Sigmoid colon (tissue), 7 donors: ENCODE data around the gene LAG3. TPM values are rescaled to one million over a fixed set of nuclear protein-coding genes. Genes with fewer than 3 reads are reported as not detected.

Experiments used
- DNase-seq: peaks from one replicate; pipeline ENCODE4 v3.0.0-alpha.2; 2019
- H3K27ac ChIP-seq, 4 donors: fragments of 200-600 bp; sonication (generic); one replicate each; pipeline ENCODE4 v1.5.1; 2016 to 2019; ENCODE audit warnings: mild to moderate bottlenecking in 1 of 4
- H3K27me3 ChIP-seq, 3 donors: fragments of 200-600 bp; sonication (generic); one replicate each; pipeline ENCODE4 v1.5.1; 2019; ENCODE audit warnings: mild to moderate bottlenecking in 1 of 3
- H3K36me3 ChIP-seq, 4 donors: fragments of 200-600 bp; sonication (generic); one replicate each; pipeline ENCODE4 v1.5.1; 2016 to 2019
- H3K4me1 ChIP-seq, 4 donors: fragments of 200-600 bp; sonication (generic); one replicate each; pipeline ENCODE4 v1.5.1; 2017 to 2019
- H3K4me3 ChIP-seq, 4 donors: fragments of 200-600 bp; sonication (generic); one replicate each; pipeline ENCODE4 v1.5.1; 2017 to 2019; ENCODE audit warnings: mild to moderate bottlenecking in 2 of 4, moderate library complexity in 1 of 4
- H3K9me3 ChIP-seq, 4 donors: fragments of 200-600 bp in 3 of 4; sonication (generic) in 3 of 4; one replicate each; pipeline versions ENCODE4 v1.5.1 to v1.6.1; 2013 to 2019
- EP300 ChIP-seq, 4 donors: sonication (generic); formaldehyde crosslinking; IDR thresholded peaks; one replicate each; pipeline ENCODE4 v1.6.1; 2017; ENCODE audit warnings: antibody characterized with exemption in 4 of 4
- POLR2A ChIP-seq, 2 donors: fragments of 450-650 bp; IDR thresholded peaks; one replicate each; pipeline ENCODE4 v1.6.1; 2016; ENCODE audit warnings: antibody characterized with exemption in 2 of 2, mild to moderate bottlenecking in 2 of 2, moderate library complexity in 2 of 2
- POLR2AphosphoS5 ChIP-seq, 4 donors: sonication (generic); formaldehyde crosslinking; IDR thresholded peaks; one replicate each; pipeline ENCODE4 v1.6.1; 2017; ENCODE audit warnings: antibody characterized with exemption in 4 of 4
- WGBS, 2 donors: extraction: QIAGEN DNeasy Blood & Tissue Kit; methylation state at CpG; one replicate each; pipeline ENCODE4 v1.1.7; 2013; 5-methylcytosine and 5-hydroxymethylcytosine counted together
- intact Hi-C: fragments of 100-400 bp; cut with DNase I; formaldehyde crosslinking; loops from one replicate; pipeline ENCODE4 v1.15.1; 2023
- polyA plus RNA-seq, 3 donors: library from polyadenylated mRNA; stranded (reverse); fragments of 200-250 nt; gene quantifications; one replicate each; pipeline ENCODE4 v1.2.3, GENCODE V29; 2013
- total RNA-seq, 4 donors: library from RNA; depleted of rRNA; stranded (reverse); fragments of >200 nt; gene quantifications; one replicate each; pipeline ENCODE4 v1.1.0, GENCODE V29; 2016
- TF ChIP-seq, protein P1 (sequence below), 4 experiments: fragments of 450-650 bp in 3 of 4; fragments of 200-600 bp in 1 of 4; IDR thresholded peaks; one replicate each; pipeline ENCODE4 v1.5.1; 2016 to 2019; ENCODE audit warnings: antibody characterized with exemption in 4 of 4, mild to moderate bottlenecking in 3 of 4, moderate library complexity in 2 of 4
- donor health status: healthy with polysubstance abuse.
- donor health status: Bipolar disorder and iron deficiency.
- donor health status: healthy.

Gene LAG3
- total and polyA plus RNA-seq, 7 donors = 0.60 to 6.9 (median 2.7) TPM

DNA sequence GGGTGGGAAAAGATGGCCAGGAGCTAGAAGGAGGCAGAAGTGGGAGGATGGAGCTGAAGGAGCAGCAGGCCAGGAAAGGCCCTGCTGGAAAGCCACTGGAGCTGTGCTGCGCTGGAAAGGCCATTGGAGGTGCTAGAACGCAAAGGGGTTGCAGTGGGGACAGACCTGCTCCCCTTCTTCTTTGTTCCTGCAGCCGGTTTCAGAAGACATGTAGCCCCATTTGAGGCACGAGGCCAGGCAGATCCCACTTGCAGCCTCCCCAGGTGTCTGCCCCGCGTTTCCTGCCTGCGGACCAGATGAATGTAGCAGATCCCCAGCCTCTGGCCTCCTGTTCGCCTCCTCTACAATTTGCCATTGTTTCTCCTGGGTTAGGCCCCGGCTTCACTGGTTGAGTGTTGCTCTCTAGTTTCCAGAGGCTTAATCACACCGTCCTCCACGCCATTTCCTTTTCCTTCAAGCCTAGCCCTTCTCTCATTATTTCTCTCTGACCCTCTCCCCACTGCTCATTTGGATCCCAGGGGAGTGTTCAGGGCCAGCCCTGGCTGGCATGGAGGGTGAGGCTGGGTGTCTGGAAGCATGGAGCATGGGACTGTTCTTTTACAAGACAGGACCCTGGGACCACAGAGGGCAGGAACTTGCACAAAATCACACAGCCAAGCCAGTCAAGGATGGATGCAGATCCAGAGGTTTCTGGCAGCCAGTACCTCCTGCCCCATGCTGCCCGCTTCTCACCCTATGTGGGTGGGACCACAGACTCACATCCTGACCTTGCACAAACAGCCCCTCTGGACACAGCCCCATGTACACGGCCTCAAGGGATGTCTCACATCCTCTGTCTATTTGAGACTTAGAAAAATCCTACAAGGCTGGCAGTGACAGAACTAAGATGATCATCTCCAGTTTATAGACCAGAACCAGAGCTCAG is 47.0 kb downstream of the LAG3 start:
- Histone ChIP-seq H3K4me1 (peaks cover 0 to 18% (median 15%) of the 10 kb centered on the region in 4 donors), H3K9me3 (no peaks in the 10 kb centered on the region), H3K4me3 (no peak overlapping the region), H3K27ac (no peak overlapping the region), H3K36me3 (no peaks in the 10 kb centered on the region), H3K27me3 (no peaks in the 10 kb centered on the region)
- DNase-seq = no peak
- WGBS, 2 donors = 88 to 91% methylated on average over 13 of the region's 13 CpGs
- TF ChIP-seq POLR2AphosphoS5 (IDR thresholded peaks at IDR 0.05) (no peak), POLR2A (IDR thresholded peaks at IDR 0.05) (no peak)
- intact Hi-C loops = no loop called here

DNA sequence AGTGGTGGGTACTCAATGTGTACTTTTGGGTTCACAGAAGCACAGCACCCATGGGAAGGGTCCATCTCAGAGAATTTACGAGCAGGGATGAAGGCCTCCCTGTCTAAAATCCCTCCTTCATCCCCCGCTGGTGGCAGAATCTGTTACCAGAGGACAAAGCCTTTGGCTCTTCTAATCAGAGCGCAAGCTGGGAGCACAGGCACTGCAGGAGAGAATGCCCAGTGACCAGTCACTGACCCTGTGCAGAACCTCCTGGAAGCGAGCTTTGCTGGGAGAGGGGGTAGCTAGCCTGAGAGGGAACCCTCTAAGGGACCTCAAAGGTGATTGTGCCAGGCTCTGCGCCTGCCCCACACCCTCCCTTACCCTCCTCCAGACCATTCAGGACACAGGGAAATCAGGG is 47.8 kb downstream of the LAG3 start:
- H3K36me3 ChIP-seq = no peaks in the 10 kb centered on the region
- no peaks in the 10 kb centered on the region for H3K9me3 ChIP-seq
- intact Hi-C loops = no loop called here
- no peak overlapping the region for H3K27ac ChIP-seq
- no peaks in the 10 kb centered on the region for H3K27me3 ChIP-seq
- no peak for DNase-seq
- TF ChIP-seq EP300 (IDR thresholded peaks at IDR 0.05) = no peak
- TF ChIP-seq, protein P1, sequence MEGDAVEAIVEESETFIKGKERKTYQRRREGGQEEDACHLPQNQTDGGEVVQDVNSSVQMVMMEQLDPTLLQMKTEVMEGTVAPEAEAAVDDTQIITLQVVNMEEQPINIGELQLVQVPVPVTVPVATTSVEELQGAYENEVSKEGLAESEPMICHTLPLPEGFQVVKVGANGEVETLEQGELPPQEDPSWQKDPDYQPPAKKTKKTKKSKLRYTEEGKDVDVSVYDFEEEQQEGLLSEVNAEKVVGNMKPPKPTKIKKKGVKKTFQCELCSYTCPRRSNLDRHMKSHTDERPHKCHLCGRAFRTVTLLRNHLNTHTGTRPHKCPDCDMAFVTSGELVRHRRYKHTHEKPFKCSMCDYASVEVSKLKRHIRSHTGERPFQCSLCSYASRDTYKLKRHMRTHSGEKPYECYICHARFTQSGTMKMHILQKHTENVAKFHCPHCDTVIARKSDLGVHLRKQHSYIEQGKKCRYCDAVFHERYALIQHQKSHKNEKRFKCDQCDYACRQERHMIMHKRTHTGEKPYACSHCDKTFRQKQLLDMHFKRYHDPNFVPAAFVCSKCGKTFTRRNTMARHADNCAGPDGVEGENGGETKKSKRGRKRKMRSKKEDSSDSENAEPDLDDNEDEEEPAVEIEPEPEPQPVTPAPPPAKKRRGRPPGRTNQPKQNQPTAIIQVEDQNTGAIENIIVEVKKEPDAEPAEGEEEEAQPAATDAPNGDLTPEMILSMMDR (IDR thresholded peaks at IDR 0.05) = no peak
- TF ChIP-seq POLR2A (IDR thresholded peaks at IDR 0.05) = no peak
- TF ChIP-seq POLR2AphosphoS5 (IDR thresholded peaks at IDR 0.05) = no peak
- H3K4me3 ChIP-seq = no peak overlapping the region
- peaks cover 0 to 21% (median 17%) of the 10 kb centered on the region in 4 donors for H3K4me1 ChIP-seq
- 80 to 89% methylated on average over 5 of the region's 5 CpGs for WGBS, 2 donors

DNA sequence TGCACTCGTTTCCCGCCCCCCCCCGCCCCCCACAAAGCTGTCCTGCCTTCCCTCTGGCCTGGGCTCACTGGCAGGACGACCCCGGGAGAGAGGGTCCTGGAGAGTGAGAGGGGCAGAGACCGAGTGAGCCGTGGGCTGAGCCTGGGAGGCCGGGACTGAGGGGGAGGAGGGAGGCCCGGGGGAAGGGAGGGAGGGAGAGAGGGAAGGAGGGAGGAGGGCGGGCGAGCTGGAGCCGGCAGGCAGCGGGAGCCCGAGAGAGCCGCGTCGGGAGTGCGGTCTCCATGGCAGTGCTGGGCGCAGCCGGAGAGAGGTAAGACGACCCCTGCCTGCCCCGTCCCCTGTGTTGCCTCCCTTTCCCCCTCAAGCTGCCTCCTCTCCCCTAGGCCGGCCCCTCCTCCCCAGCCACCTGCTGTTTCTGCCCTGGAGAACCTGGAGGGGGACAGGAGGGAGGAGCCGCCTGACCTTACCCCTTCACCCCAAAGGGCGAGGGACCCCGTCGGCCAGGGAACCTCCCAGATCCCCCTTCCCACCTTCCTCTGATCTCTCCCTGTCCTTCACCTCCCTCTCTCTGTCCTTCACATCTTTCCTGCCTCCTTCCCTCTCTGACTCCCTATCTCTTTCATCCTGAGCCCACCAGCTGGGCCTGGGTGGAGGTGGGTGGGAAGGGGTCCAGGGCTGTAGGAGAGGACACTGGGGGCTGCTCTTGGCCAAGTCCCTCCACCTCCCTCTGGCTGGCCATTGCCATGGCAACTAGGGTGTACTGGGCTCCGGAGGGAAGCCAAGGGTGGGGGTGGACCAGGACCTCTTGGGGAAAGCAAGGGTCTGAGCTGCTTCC is 49.5 kb downstream of the LAG3 start, which contains the start of gene GPR162:
TSS of gene GPR162 (plus strand) at position 231 of the 835 bp plus-strand sequence. CDS start 2,078 bp downstream, outside the sequence.
- Histone ChIP-seq H3K27ac (peak within 1 kb of the TSS; percentile 55 to 75 (median 66)), H3K36me3 (no peaks in the 10 kb centered on the region), H3K9me3 (no peaks in the 10 kb centered on the region), H3K4me1 (peaks cover 0 to 31% (median 26%) of the 10 kb centered on the region in 4 donors), H3K4me3 (peak within 1 kb of the TSS; percentile 45 to 58 (median 52)), H3K27me3 (no peaks in the 10 kb centered on the region)
- peak; percentile 88 for DNase-seq
- WGBS, 2 donors = 2 to 3% methylated on average over 28 of the region's 28 CpGs
- TF ChIP-seq POLR2AphosphoS5 (IDR thresholded peaks at IDR 0.05) = no peak
- no peak for TF ChIP-seq POLR2A (IDR thresholded peaks at IDR 0.05)
- TF ChIP-seq, protein P1 (IDR thresholded peaks at IDR 0.05) = no peak
- no peak for TF ChIP-seq EP300 (IDR thresholded peaks at IDR 0.05)
- intact Hi-C loops = no loop called here

DNA sequence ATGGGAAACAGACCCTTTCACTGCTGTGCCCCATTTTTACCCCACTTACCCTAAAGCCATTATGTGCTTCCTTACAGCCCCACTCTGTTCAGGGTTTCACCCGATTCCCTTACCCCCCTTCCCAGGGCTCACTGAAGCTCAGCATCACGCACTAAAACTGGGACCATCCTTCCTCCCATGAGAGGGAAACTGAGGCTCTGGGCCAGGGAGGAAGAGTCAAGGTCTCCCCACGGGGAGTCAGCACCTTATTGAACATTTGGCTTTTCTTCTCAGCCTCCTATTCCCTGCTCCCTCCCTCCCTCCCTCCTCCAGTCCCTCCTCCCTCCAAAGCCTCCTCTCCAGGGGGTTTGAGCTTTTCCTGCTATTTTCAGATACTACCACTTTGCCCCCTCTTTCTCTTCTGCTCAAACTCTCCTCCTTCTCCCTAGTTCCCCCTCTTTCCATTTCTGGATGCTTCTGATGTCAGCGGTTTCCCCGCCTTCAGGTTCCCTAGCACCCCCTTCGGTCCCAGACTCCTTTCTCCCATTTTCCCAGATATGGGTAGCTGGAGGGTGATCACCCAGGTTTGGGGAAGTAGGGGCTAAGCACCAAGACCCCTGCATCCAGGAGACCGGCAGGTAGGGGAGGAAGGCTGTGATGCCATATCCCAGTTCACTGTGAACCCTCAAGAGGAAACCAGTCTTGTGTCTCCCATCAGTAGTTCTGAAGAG is 50.3 kb downstream of the LAG3 start:
- Histone ChIP-seq H3K9me3 (no peaks in the 10 kb centered on the region), H3K4me1 (peaks cover 0 to 39% (median 34%) of the 10 kb centered on the region in 4 donors), H3K4me3 (peak overlapping the region in 3 of 4 donors; percentile 47 to 58 (median 58)), H3K36me3 (no peaks in the 10 kb centered on the region), H3K27ac (peak overlapping the region in 1 of 4 donors; percentile 68), H3K27me3 (no peaks in the 10 kb centered on the region)
- intact Hi-C loops = no loop called here
- DNase-seq = no peak
- TF ChIP-seq EP300 (IDR thresholded peaks at IDR 0.05) (no peak), POLR2A (IDR thresholded peaks at IDR 0.05) (no peak), POLR2AphosphoS5 (IDR thresholded peaks at IDR 0.05) (no peak)
- TF ChIP-seq, protein P1 (IDR thresholded peaks at IDR 0.05) = no peak
- WGBS, 2 donors = 56 to 72% methylated on average over 7 of the region's 7 CpGs
